Measurements from ENCODE around the gene ITGA11.

DNA sequence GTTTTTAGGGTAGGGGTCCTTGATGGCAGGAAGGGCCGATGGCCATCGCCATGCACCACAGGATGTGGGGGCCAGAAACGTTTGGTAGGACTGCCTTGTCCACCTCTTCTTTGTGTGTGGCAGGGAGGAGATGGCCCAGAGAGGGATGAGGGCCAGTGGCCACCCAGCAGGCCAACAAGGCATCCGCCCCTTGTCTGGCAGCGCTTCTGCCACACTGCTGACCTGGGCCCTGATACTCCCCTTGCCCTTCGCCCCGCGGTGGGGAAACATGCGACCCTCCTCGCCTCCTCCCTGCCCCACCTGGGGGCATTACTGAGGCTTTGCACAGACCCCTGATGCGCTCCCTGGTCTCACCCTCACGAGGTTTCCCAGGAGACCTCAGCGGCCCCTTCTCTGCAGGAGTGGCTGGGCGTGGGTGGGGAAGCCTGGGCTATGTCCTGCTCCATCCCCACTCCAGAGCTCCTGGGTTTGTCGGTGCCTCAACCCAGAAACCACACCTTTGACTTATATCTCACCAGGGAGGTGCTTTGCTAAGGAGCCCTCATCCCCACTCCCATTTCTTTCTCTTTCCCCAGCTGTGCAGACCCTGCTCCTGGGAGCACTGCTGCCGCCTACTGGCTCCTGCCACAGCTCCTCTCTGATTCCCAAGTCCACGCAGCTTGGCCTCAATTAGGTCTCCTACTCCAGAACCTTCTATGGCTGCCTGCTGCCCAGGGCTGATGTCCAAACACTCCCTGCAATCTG lies 115.7 kb downstream of the ITGA11 start:
- TF ChIP-seq, protein P1, sequence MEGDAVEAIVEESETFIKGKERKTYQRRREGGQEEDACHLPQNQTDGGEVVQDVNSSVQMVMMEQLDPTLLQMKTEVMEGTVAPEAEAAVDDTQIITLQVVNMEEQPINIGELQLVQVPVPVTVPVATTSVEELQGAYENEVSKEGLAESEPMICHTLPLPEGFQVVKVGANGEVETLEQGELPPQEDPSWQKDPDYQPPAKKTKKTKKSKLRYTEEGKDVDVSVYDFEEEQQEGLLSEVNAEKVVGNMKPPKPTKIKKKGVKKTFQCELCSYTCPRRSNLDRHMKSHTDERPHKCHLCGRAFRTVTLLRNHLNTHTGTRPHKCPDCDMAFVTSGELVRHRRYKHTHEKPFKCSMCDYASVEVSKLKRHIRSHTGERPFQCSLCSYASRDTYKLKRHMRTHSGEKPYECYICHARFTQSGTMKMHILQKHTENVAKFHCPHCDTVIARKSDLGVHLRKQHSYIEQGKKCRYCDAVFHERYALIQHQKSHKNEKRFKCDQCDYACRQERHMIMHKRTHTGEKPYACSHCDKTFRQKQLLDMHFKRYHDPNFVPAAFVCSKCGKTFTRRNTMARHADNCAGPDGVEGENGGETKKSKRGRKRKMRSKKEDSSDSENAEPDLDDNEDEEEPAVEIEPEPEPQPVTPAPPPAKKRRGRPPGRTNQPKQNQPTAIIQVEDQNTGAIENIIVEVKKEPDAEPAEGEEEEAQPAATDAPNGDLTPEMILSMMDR (conservative IDR thresholded peaks at IDR 0.05; ENCODE audit: low read depth, low read length), result peak; percentile 62
- TF ChIP-seq EZH2phosphoT487 (IDR thresholded peaks at IDR 0.05; ENCODE audit: borderline replicate concordance, low read length), result no peak

Data from PC-3 (cell line).